Measurements from ENCODE around the gene GTPBP6.

Gene GTPBP6

GRCh38 chrX:318739-319578, at the start of gene GTPBP6:
Gene GTPBP6 (minus strand): TSS chrX:318796. CDS start chrX:318787, 9 bp downstream.
- DNase-seq = no peak

- DNase-seq = no peak
These were observed 49.3 kb upstream of the GTPBP6 start for GRCh38 chrX:367866-368265.

- no peak for DNase-seq
These were observed 48.8 kb upstream of the GTPBP6 start for GRCh38 chrX:367349-367748.

GRCh38 chrX:363621-364375, 45.2 kb upstream of the GTPBP6 start:
- no peak for DNase-seq

GRCh38 chrX:362937-363620, 44.5 kb upstream of the GTPBP6 start:
- no peak for DNase-seq

GRCh38 chrX:362351-362750, 43.8 kb upstream of the GTPBP6 start:
- DNase-seq = no peak

GRCh38 chrX:361231-362145, 42.9 kb upstream of the GTPBP6 start:
- no peak for DNase-seq

GRCh38 chrX:360496-361150, 42.0 kb upstream of the GTPBP6 start:
- DNase-seq = no peak

GRCh38 chrX:358651-359143, 40.1 kb upstream of the GTPBP6 start:
- no peak for DNase-seq

- DNase-seq = no peak
These were observed 39.3 kb upstream of the GTPBP6 start for GRCh38 chrX:357693-358471.

- DNase-seq = no peak
These were observed 38.6 kb upstream of the GTPBP6 start for GRCh38 chrX:357035-357692.

- no peak for DNase-seq
These were observed 37.9 kb upstream of the GTPBP6 start for GRCh38 chrX:356385-357034.

GRCh38 chrX:355329-356050, 36.9 kb upstream of the GTPBP6 start:
- DNase-seq = no peak

GRCh38 chrX:353566-354535, 35.3 kb upstream of the GTPBP6 start:
- no peak for DNase-seq

- no peak for DNase-seq
These were observed 34.2 kb upstream of the GTPBP6 start for GRCh38 chrX:352582-353314.

- DNase-seq = no peak
These were observed 33.6 kb upstream of the GTPBP6 start for GRCh38 chrX:352181-352580.

GRCh38 chrX:351736-352135, 33.1 kb upstream of the GTPBP6 start:
- DNase-seq = no peak
